ENCODE measurements around the gene OSR1.
"Not testable (repeated sequence)": the region's sequence is repeated elsewhere in the genome, so short reads cannot be mapped to it uniquely, and the experiment has no call there.

OSR1 gene

GRCh38 chr2:19358242-19359020 is at the start of gene OSR1:
OSR1 (minus strand) TSS chr2:19358623; CDS start chr2:19353805, 4,818 bp downstream.
- no peak for DNase-seq

GRCh38 chr2:19403785-19404184 is 45.4 kb upstream of the OSR1 start:
- no peak for DNase-seq

GRCh38 chr2:19392191-19392590 is 33.8 kb upstream of the OSR1 start:
- DNase-seq = no peak

- DNase-seq = not testable (repeated sequence)
These were observed 31.0 kb upstream of the OSR1 start for GRCh38 chr2:19389469-19389868.

- no peak for DNase-seq
These were observed 22.1 kb upstream of the OSR1 start for GRCh38 chr2:19380532-19380931.

GRCh38 chr2:19378939-19379338 is 20.5 kb upstream of the OSR1 start:
- no peak for DNase-seq

- DNase-seq = no peak
These were observed 19.3 kb upstream of the OSR1 start for GRCh38 chr2:19377717-19378116.

GRCh38 chr2:19373352-19373751 is 14.9 kb upstream of the OSR1 start:
- DNase-seq = no peak

GRCh38 chr2:19371996-19372582 is 13.7 kb upstream of the OSR1 start:
- DNase-seq = no peak

- no peak for DNase-seq
These were observed 11.0 kb upstream of the OSR1 start for GRCh38 chr2:19369341-19369955.

GRCh38 chr2:19368760-19369159 is 10.3 kb upstream of the OSR1 start:
- DNase-seq = no peak

- no peak for DNase-seq
These were observed 8.9 kb upstream of the OSR1 start for GRCh38 chr2:19367326-19367725.

- no peak for DNase-seq
These were observed 6.7 kb upstream of the OSR1 start for GRCh38 chr2:19365126-19365525.

- no peak for DNase-seq
These were observed 5.6 kb upstream of the OSR1 start for GRCh38 chr2:19364014-19364413.

- no peak for DNase-seq
These were observed 5.0 kb upstream of the OSR1 start for GRCh38 chr2:19363474-19363778.

GRCh38 chr2:19362755-19363473 is 4.5 kb upstream of the OSR1 start:
- DNase-seq = peak; percentile 54 to 66

- peak; percentile 19 to 31 for DNase-seq
These were observed 3.8 kb upstream of the OSR1 start for GRCh38 chr2:19362094-19362754.

- DNase-seq = no peak
These were observed 3.0 kb upstream of the OSR1 start for GRCh38 chr2:19361325-19361990.

GRCh38 chr2:19360966-19361321 is 2.5 kb upstream of the OSR1 start:
- no peak for DNase-seq

- DNase-seq = no peak
These were observed 2.0 kb upstream of the OSR1 start for GRCh38 chr2:19360266-19360965.

- no peak for DNase-seq
These were observed 1.0 kb upstream of the OSR1 start for GRCh38 chr2:19359456-19359855.

- no peak for DNase-seq
These were observed 566 bp upstream of the OSR1 start for GRCh38 chr2:19359021-19359357.
